Vagina (tissue), 2 donors: Measurements from ENCODE around the gene GAGE10. TPM values are rescaled to one million over a fixed set of nuclear protein-coding genes. Genes with fewer than 3 reads are reported as not detected.
"Not testable (repeated sequence)": the region's sequence is repeated elsewhere in the genome, so short reads cannot be mapped to it uniquely, and the experiment has no call there.

ENCODE experiments used
- DNase-seq, 2 donors: peaks; one replicate each; pipeline ENCODE4 v3.0.0-alpha.2; 2017; ENCODE audit errors: extremely low spot score in 2 of 2
- H3K27ac ChIP-seq: fragments of 200-600 bp; sonication (generic); one replicate; pipeline ENCODE4 v1.5.1; 2019
- H3K27me3 ChIP-seq: fragments of 200-600 bp; sonication (generic); one replicate; pipeline ENCODE4 v1.5.1; 2019
- H3K36me3 ChIP-seq, 2 donors: fragments of 200-600 bp; sonication (generic); one replicate each; pipeline ENCODE4 v1.5.1; 2017 to 2019
- H3K4me1 ChIP-seq: fragments of 200-600 bp; sonication (generic); one replicate; pipeline ENCODE4 v1.5.1; 2019
- H3K4me3 ChIP-seq, 2 donors: fragments of 200-600 bp; sonication (generic); 1 replicate in 1 of 2; 2 replicates in 1 of 2; pipeline ENCODE4 v1.5.1; 2016 to 2019
- H3K9me3 ChIP-seq: fragments of 200-600 bp; sonication (generic); one replicate; pipeline ENCODE4 v1.5.1; 2019
- CTCF ChIP-seq, 3 experiments: fragments of 450-650 bp in 2 of 3; fragments of 200-600 bp in 1 of 3; sonication (generic) in 1 of 3; IDR thresholded peaks; one replicate each; pipeline ENCODE4 v1.5.1; 2017 to 2019; ENCODE audit warnings: antibody characterized with exemption in 3 of 3, mild to moderate bottlenecking in 2 of 3, moderate library complexity in 2 of 3
- POLR2A ChIP-seq, 2 donors: fragments of 450-650 bp; IDR thresholded peaks; one replicate each; pipeline ENCODE4 v1.6.1; 2017; ENCODE audit warnings: antibody characterized with exemption in 2 of 2, mild to moderate bottlenecking in 2 of 2, moderate library complexity in 2 of 2
- POLR2AphosphoS5 ChIP-seq, 2 donors: sonication (generic); formaldehyde crosslinking; IDR thresholded peaks; one replicate each; pipeline ENCODE4 v1.9.0; 2017; ENCODE audit warnings: antibody characterized with exemption in 2 of 2, mild to moderate bottlenecking in 2 of 2, low read depth in 1 of 2; ENCODE audit not compliant: insufficient read depth in 1 of 2
- intact Hi-C: fragments of 100-400 bp; cut with DNase I; formaldehyde crosslinking; loops from one replicate; pipeline ENCODE4 v1.15.1; 2023
- total RNA-seq: library from RNA; depleted of rRNA; stranded (reverse); fragments of >200 nt; gene quantifications from one replicate; pipeline ENCODE4 v1.2.3, GENCODE V29; 2016

GAGE10 gene
- total RNA-seq, 1 donor from 2014 or later: not detected

GRCh38 chrX:49291615-49292337 lies 11.7 kb upstream of the GAGE10 start:
- intact Hi-C loops: no loop called here
- Histone ChIP-seq H3K4me1 (no peaks in the 10 kb centered on the region), H3K36me3 (no peaks in the 10 kb centered on the region), H3K27me3 (no peaks in the 10 kb centered on the region), H3K27ac (no peak overlapping the region), H3K9me3 (no peaks in the 10 kb centered on the region), H3K4me3 (no peak overlapping the region)
- TF ChIP-seq POLR2AphosphoS5 (IDR thresholded peaks at IDR 0.05; ENCODE audit: insufficient read depth in 1 of 2, low read depth in 1 of 2): no peak
- TF ChIP-seq CTCF (IDR thresholded peaks at IDR 0.05): peak; percentile 24 to 35 (median 32)
- TF ChIP-seq POLR2A (IDR thresholded peaks at IDR 0.05): no peak
- no peak for DNase-seq

- Histone ChIP-seq H3K9me3 (no peaks in the 10 kb centered on the region), H3K4me1 (no peaks in the 10 kb centered on the region), H3K4me3 (no peak overlapping the region), H3K27ac (no peak overlapping the region), H3K27me3 (no peaks in the 10 kb centered on the region), H3K36me3 (no peaks in the 10 kb centered on the region)
- TF ChIP-seq CTCF (IDR thresholded peaks at IDR 0.05) (no peak), POLR2AphosphoS5 (IDR thresholded peaks at IDR 0.05; ENCODE audit: insufficient read depth in 1 of 2, low read depth in 1 of 2) (no peak), POLR2A (IDR thresholded peaks at IDR 0.05) (no peak)
- intact Hi-C loops: no loop called here
- no peak for DNase-seq
Observed at GRCh38 chrX:49292400-49293362, 10.8 kb upstream of the GAGE10 start.

GRCh38 chrX:49299293-49299692 lies 4.2 kb upstream of the GAGE10 start:
- intact Hi-C loops, H3K4me1 ChIP-seq, H3K4me3 ChIP-seq, H3K9me3 ChIP-seq, H3K27me3 ChIP-seq, H3K36me3 ChIP-seq, H3K27ac ChIP-seq, DNase-seq: not testable (repeated sequence)

- Histone ChIP-seq H3K4me3 (no peak overlapping the region), H3K27me3 (no peaks in the 10 kb centered on the region), H3K9me3 (no peaks in the 10 kb centered on the region), H3K27ac (no peak overlapping the region), H3K4me1 (no peaks in the 10 kb centered on the region), H3K36me3 (no peaks in the 10 kb centered on the region)
- no peak for TF ChIP-seq POLR2AphosphoS5 (IDR thresholded peaks at IDR 0.05; ENCODE audit: insufficient read depth in 1 of 2, low read depth in 1 of 2)
- TF ChIP-seq CTCF (IDR thresholded peaks at IDR 0.05): no peak
- TF ChIP-seq POLR2A (IDR thresholded peaks at IDR 0.05): no peak
- intact Hi-C loops: no loop called here
- no peak for DNase-seq
Observed at GRCh38 chrX:49300703-49301102, 2.7 kb upstream of the GAGE10 start.

- H3K27me3 ChIP-seq, H3K9me3 ChIP-seq, intact Hi-C loops, DNase-seq, H3K36me3 ChIP-seq, H3K27ac ChIP-seq, H3K4me3 ChIP-seq: not testable (repeated sequence)
- peaks cover 22% of the 10 kb centered on the region for H3K4me1 ChIP-seq
Observed at GRCh38 chrX:49307775-49308174, 4.3 kb downstream of the GAGE10 start.
